ENCODE data around the gene CIB4.
"Not testable (repeated sequence)": the region's sequence is repeated elsewhere in the genome, so short reads cannot be mapped to it uniquely, and the experiment has no call there.

CIB4 gene

DNA sequence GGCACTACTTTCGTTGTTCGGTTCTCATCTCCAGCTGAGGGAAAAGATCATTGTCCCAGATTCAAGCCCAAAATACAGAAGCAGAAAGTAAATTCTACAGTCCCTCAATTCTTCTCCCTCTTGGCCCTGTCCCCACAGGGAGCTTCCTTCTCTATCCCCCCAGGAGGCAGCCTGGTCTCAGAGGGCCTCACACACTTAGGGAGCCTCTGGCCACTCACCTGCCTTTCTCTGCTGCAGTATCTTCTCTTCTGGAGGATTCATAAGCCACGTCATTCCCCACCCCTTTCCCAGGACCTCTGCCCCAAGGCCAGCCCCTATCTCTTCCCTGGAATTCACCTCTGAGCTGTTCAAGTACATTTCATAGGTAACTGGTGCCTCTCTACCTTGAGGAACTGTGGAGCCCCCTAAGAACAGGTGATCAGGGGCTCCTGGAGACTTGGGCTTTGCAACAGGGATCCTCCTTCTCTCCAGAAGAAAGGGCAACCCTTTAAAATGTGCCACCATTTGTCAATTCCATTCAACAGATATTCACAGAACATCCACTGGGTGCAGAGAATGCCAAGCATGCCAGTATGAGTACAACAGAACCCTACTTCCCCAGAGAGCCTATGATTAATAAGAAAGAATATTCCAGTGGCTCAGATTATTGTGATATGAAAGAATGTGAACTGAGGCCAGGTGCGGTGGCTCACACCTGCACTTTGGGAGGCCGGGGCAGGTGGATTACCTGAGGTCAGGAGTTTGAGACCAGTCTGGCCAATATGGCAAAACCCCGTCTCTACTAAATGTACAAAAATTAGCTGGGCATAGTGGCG, 72.9 kb downstream of the CIB4 start:
- no peak for DNase-seq (ENCODE audit: low read depth)

DNA sequence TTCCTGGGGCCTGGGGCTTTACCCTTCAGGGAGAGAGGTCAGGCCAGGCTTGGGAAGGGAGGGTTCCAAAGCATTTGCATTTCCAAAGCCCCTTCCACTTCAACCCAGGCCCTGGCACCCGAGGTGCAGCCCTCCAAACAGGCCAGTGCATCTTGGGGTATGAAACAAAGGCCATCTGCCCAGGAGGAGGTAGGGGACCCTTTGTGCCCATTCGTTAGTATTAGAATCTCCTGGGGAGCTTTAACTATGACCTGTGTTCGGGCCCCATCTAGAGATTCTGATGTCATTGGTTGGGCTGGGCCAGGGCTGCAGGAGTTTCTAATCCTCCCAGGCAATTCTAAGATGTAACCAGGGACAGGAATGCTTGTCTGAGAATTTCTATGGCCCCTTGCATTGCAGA, 73.6 kb downstream of the CIB4 start:
- no peak for DNase-seq (ENCODE audit: low read depth)

DNA sequence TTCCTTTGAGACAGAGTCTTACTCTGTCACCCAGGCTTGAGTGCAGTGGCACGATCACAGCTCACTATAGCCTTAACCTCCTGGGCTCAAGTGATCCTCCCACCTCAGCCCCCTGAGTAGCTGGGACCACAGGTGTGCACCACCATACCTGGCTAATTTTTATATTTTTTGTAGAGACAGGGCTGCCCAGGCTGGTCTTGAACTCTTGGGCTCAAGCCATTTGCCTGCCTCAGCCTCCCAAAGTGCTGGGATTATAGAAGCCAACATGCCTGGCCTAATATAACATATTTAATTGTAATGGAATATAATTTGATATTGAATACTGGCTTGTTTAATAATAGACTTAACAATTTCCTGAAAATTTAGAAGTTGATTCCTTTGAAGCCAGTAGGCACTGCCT, 74.4 kb downstream of the CIB4 start:
- not testable (repeated sequence) for DNase-seq (ENCODE audit: low read depth)

GRCh38 chr2:26566081-26566375, 75.1 kb downstream of the CIB4 start:
- DNase-seq (ENCODE audit: low read depth) = no peak

- DNase-seq (ENCODE audit: low read depth) = no peak
Measured at GRCh38 chr2:26564121-26564644, 77.0 kb downstream of the CIB4 start.

DNA sequence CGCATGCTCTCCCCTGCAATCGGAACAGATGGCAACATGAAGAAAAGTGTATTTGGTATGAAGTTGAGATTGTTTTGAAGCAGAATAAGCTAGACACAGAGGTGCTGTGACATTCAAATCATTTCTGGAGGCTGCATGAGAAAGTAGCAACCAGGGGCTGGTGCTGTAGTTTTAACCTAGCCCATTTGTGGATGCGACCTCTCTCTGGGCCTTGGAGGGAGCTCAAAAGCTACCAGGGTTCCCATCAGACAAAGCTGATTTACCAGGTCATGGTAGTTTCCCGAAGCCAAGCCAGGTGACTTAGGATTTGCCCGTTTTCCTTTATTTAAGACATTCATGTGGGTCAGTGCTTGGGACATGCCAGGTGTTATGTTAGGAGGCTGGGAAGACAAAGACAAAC, 77.5 kb downstream of the CIB4 start:
- DNase-seq (ENCODE audit: low read depth) = no peak

- DNase-seq (ENCODE audit: low read depth) = peak; percentile 19
Measured at GRCh38 chr2:26562811-26563645, 78.1 kb downstream of the CIB4 start.

GRCh38 chr2:26561918-26562810, 79.0 kb downstream of the CIB4 start:
- peak; percentile 20 for DNase-seq (ENCODE audit: low read depth)

GRCh38 chr2:26561376-26561775, 79.8 kb downstream of the CIB4 start:
- DNase-seq (ENCODE audit: low read depth) = no peak

DNA sequence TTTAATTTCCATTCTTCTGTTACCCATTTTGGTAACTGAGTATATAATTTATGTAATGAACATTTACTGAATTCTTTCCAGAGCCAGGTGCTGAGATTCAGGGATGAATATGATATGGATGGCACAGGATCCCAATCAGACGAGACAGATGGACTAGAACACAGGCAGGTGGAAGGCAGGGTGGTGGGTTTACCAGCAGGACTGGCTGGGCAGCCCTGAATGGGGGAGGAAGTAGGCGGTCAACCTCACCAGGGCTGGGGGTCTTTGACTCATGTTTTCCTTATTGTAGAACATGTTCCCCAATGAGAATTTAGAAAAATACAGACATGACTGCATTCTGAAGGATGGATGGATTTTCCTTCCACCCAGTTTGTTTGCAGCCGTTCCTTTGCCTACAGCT, 80.3 kb downstream of the CIB4 start:
- DNase-seq (ENCODE audit: low read depth) = no peak

- no peak for DNase-seq (ENCODE audit: low read depth)
Measured at GRCh38 chr2:26559556-26559955, 81.6 kb downstream of the CIB4 start.

- DNase-seq (ENCODE audit: low read depth) = no peak
Measured at GRCh38 chr2:26559044-26559405, 82.1 kb downstream of the CIB4 start.

DNA sequence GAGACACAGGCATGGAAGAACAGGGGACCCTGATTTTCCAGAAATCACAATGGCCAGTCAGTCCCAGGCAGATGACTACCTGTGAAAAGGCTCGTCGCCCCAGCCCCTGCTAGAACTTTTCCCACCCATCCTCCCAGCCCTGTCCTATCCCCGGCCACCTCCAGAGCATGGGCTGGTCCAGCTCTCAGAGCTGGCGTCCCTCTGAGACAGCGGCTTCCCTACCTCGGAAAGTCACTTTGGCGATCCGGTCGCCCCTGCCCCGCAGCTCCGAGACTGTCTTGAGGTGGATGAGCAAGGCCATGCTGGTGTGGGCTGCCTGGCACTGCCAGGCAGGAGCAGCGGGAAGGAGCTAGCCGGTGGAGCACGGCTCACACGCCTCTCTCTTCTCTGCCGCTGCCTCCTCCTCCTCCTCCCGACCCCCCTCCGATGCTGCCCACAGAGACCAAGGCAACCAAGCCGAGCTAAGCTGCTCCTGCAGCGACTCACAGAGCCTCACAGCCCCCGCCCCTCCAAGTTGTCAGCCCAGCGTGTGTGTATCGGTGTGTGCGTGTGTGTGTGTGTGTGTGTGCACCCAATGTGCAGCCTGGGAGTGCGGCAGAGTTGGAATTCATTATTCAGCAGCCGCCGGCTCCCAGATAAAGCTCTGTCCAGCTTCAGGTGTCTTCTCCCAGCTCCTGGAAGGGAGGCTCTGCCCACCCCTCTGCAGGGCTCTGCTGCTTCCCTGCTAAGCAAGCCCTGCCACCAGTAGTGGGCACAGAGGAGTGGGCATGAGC, 82.7 kb downstream of the CIB4 start:
- no peak for DNase-seq (ENCODE audit: low read depth)

DNA sequence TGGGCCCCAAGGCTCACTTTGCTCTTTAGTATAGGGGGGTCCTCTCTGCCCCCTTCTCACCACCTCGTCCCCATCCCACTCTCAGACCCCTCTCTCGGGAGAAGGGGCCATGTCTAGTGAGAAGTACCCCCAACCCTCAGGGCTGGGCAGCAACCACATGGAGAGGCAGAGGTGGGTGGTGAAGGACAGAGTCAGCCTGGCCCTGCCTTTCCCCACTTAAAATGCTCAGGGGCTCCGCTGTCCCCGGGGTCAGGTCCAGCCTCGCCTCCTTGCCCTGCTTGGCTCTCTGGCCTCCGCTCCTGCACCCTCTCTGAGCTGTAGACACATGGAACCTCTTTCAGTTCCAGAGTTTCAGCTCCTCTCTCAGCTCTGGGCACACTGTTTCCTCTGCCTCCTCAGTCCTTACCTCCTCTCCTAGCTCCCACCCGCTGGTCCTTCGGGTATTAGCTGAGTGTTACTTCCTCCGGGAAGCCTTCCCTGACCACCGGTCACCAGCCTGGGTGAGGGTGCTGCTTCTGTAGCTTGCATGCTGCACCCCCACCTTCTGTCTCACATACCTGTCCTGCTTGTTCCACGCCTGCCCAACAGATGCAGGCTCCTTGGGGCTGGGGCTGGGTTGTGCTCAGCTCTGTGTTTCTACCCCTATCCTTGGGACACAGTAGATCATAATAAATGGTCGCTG, 83.8 kb downstream of the CIB4 start:
- no peak for DNase-seq (ENCODE audit: low read depth)

- no peak for DNase-seq (ENCODE audit: low read depth)
Measured at GRCh38 chr2:26556309-26557243, 84.6 kb downstream of the CIB4 start.

DNA sequence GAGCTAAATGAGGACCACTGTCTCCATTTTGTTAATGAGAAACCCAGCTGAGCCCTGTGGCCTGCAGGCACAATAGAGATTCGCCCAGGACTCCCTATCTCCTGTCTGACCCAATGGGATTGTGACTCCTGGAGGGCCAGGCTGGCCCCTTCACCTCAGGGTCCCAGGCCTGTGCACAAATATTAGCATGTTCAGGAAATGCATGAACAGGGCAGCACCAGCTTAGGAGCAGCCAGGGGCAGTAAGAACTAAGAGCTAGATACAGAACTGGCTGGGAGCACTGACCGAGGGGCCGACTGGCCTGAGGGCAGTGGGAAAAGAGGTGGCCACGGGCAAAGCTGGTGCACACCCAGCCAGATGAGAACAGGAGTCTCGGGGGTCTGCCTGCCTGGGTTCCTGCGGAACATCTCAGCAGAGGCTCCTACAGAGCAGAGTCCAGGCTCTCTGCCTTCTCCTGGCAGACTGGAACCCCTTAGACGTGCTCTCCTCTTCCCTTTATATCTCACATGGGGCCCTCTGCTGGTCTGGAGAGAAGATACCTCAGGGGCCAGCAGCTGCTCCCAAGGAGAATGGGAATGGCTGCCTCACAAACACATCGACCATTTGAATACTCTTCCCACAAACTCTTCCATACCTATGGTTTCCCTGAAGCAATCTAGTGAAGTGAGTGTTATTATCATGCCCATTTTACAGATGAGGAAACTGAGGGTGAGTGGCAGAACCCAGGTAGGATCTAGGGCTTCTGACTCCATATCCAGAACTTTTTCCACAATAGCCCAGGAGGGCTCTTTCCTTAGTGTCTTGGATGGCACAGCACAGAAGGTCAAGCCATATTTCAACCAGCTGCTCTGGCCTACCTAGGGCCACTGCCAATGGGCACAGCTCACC, 85.7 kb downstream of the CIB4 start:
- DNase-seq (ENCODE audit: low read depth) = no peak

DNA sequence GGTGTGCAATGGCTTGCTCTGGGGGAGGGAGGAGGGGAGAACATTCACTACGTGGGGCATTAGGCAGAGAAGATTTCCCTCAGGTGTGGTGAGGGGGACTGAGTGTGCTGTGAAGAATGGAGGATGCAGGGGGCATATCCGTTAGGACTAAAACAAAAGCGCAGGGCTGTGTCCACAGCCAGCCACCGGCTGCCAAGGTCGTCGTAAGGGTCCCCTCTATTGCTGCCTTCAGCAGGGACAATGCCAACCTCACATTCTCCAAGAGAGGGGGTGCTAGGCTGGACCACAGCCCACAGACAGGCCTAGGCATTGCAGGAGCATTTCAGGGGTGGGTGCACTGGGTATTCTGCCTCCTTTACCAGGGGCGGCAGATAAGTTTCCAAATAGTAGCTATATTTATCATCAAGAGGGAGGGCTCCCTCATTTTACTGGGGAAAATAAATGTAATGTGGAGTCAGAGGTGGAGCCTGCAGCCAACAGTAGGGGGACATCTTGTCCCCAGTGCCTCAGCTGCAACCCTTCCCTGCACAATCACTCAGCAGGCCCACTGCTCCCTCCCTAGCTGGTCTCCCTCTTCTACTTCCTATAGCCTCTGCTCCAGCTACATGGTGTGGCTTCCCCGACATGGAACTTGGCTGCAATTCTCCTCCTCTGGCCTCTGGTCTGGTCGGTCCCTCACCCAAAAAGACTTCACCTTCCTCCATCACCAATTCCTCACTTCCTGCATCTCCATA, 88.4 kb downstream of the CIB4 start:
- DNase-seq (ENCODE audit: low read depth) = no peak

All from iris pigment epithelial cell (primary cell).